ENCODE results near the gene NECAP2.

DNA sequence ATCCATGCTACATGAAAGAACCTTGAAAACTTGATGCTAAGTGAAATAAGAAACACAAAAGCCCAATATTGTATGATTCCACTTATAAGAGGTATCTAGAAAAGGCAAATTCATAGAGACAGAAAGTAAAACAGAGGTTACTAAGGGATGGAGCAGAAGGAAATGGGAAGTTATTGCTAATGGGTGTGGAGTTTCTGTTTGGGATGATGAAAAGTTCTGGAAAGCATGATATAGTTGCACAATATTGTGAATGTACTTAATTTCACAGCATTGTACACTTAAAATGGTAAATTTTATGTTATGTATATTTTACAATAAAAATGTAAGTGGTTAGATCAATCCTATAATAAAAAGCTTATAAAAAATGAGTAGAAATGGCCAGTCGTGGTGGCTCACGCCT lies 1.6 kb upstream of the NECAP2 start:
- TF ChIP-seq, protein P1, sequence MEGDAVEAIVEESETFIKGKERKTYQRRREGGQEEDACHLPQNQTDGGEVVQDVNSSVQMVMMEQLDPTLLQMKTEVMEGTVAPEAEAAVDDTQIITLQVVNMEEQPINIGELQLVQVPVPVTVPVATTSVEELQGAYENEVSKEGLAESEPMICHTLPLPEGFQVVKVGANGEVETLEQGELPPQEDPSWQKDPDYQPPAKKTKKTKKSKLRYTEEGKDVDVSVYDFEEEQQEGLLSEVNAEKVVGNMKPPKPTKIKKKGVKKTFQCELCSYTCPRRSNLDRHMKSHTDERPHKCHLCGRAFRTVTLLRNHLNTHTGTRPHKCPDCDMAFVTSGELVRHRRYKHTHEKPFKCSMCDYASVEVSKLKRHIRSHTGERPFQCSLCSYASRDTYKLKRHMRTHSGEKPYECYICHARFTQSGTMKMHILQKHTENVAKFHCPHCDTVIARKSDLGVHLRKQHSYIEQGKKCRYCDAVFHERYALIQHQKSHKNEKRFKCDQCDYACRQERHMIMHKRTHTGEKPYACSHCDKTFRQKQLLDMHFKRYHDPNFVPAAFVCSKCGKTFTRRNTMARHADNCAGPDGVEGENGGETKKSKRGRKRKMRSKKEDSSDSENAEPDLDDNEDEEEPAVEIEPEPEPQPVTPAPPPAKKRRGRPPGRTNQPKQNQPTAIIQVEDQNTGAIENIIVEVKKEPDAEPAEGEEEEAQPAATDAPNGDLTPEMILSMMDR (IDR thresholded peaks at IDR 0.05) = no peak
- TF ChIP-seq POLR2AphosphoS5 (IDR thresholded peaks at IDR 0.05; ENCODE audit: insufficient read depth in 1 of 2, low read depth in 1 of 2) = no peak
